GM21381 (cell line): ENCODE measurements around the gene CDK5RAP2.
"Not testable (repeated sequence)": the region's sequence is repeated elsewhere in the genome, so short reads cannot be mapped to it uniquely, and the experiment has no call there.

Experiments
- ATAC-seq: cut with Tn5 transposase; IDR thresholded peaks from one replicate; pipeline ENCODE4 v1.9.1; 2021; ENCODE audit warnings: mild to moderate bottlenecking, moderate library complexity; ENCODE audit not compliant: unreplicated experiment

CDK5RAP2 gene

GRCh38 chr9:120580051-120580896 is at the start of gene CDK5RAP2:
Gene CDK5RAP2, minus strand, starts transcription at chr9:120580167. Its CDS starts 189 bp downstream, at chr9:120579978.
- peak; percentile 92 for ATAC-seq

- not testable (repeated sequence) for ATAC-seq
These were observed 49.0 kb upstream of the CDK5RAP2 start for GRCh38 chr9:120628925-120629497.

GRCh38 chr9:120628207-120628924 is 48.4 kb upstream of the CDK5RAP2 start:
- no peak for ATAC-seq

DNA sequence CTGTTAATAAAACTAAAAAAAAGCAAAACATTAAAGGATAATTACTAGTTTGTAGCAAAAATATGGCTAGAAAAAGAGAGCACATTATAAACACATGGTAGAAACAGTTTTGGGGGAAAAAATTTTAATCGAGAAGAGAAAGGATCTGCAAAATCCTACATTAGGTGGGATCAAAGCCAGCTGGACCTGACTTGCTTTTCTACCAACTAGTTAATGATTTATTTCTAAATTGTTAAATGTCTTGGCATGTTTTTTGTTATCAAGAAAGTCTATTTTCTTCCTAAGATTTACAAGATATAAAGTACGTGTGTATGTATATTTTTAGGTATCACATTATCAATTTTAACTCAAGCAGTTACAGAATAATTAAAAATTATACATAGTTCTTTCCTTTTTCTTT is 47.1 kb upstream of the CDK5RAP2 start:
- ATAC-seq: no peak

DNA sequence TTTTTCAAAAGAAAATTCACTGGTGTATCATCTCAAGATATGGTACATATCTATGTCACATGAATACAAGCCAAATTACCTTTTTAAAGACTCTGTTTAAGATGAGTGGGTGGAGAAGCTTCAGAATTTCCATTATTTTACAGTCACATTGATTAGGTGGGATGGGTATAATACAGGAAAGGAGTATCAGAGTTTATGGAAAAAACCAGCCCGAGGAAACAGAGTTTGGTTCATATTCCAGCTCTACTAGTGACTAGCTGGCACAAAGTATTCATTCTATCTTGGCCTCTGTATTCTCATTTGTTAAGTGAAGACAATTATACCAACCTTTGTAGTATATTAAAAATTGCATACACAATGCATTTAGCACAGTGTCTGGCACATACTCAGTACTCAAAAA is 46.5 kb upstream of the CDK5RAP2 start:
- no peak for ATAC-seq

GRCh38 chr9:120625222-120625621 is 45.3 kb upstream of the CDK5RAP2 start:
- no peak for ATAC-seq

DNA sequence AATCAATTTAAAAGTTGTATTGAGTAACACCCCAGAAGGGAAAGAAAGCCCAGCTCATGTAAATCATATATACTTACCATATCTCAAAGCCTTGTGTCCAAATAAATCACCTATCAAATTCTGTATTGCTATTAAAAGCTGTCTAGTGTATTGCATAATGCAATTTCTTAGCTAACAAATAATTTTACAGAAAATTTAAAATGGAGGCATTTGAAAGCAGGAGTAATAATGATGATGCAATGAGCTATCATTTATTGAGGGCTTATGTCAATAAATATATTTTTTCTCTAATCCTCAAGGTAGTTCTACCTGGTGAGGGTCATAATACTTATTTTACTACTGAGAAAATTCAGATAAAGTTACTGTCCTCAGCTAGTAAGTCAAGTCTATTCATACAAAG is 42.8 kb upstream of the CDK5RAP2 start:
- no peak for ATAC-seq

- ATAC-seq: no peak
These were observed 42.0 kb upstream of the CDK5RAP2 start for GRCh38 chr9:120621941-120622340.

DNA sequence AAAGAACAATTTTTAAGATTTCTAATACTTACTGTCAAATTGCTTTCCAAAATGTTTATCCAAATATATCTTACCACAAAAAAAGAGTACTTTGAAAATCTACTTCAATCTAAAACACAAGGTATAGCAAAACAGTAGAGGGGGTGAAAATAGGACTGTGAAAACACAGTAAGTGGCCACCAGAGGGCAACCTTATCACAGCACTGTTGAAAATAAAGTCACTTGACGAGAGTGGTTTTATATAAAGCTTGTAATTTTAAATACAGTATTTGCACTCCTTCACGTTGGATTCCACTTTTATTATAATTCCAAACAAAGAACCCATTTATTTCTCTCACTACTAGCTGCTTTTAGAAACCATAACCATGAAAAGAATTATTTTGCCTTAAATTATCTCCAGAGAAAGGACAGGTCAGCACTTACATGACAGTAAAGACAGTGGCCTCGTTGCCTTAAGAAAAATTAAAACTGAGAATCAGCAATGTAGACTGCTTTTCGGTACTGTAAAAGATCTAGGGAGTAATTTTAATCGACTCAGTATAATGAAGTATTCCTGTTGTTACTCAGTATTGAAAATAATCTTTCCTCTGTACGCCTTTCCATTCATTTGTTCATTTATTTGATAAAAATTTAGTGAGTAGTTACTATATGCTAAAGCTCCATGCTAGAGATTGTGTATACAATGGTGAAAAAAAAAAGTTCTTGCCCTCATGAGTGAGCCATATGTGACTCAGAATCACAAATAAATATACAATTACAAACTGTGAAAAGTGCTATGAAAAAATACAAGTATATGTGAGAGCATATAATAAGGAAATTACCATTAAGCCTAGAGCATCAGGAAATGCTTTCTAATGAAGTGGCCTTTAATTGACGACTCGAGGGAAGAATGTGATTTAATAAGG is 40.0 kb upstream of the CDK5RAP2 start:
- no peak for ATAC-seq

DNA sequence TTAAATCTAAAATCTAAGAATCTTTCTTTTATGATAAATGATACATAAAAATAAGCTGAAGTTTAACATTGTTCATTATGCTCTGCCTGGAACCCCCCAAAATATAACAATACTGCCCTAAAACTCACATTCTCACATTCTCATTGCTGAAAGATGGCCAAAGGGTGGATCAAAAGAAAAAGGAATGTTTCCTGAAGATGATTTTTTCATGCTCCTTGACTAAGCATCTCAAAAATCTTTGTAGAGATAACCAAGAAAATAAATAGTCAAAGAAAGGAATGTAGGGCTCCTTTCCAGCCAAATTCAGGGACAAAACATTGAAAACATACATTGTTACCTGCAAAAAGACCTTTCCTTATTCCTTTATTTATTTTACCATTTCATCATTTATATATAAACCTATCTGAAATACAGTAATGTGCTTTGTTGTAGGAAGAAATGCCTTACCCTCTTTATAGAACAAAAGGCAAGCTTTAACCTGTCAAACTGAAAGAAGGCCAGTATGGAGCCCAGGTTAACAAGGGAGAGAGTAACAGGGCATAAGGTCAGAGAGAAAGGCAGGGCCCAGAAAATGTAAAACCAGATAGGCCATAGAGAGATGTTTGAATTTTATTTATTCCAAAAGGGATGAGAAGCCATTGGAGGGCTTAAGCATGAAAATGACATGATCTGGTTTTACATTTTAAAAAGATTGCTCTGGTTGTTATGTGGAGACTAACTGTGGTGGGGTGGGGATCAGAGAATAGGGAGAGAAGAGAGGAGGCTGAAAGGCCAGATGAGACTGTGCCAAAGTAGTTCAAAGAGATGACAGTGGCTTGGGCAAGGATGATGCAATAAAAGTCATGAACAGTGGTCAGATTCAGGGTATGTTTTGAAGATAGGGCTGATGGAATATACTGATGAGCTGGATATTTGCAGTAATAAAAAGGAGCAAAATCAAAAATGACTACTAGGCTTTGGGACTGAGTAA is 37.3 kb upstream of the CDK5RAP2 start:
- no peak for ATAC-seq

DNA sequence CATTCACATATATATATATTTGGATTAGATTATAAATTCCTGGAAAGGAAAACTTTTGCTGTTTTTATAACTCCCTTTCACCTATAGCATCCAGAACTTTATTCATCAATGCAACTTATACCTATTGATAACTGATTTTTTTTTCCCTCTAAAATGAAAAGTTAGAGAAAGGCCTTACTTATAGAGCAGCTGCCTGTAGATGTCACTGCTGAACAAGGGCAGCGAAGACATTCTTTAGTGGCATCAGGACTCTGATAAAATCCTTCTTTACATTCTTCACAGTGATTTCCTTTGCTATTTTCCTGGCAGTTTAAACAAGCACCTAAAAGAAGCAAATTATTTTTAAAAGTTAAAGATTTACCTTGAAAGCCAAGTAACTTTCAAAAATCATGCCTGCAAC is 32.3 kb upstream of the CDK5RAP2 start:
- no peak for ATAC-seq

DNA sequence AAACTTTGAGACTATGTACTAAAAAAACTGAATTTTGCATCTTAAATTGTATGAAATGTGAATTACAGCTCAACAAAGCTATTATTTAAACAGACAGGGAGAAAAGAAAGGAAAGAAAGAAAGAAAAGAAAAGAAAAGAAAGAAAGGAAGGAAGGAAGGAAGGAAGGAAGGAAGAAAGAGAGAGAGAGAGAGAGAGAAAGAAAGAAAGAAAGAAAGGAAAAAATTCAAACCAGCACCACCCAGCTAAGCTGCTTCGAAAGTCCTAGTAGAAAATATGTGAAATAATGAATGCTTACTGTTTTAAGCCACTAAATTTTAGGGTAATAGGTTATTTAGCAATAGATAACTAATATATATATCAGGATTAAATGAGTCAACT is 31.7 kb upstream of the CDK5RAP2 start:
- no peak for ATAC-seq

DNA sequence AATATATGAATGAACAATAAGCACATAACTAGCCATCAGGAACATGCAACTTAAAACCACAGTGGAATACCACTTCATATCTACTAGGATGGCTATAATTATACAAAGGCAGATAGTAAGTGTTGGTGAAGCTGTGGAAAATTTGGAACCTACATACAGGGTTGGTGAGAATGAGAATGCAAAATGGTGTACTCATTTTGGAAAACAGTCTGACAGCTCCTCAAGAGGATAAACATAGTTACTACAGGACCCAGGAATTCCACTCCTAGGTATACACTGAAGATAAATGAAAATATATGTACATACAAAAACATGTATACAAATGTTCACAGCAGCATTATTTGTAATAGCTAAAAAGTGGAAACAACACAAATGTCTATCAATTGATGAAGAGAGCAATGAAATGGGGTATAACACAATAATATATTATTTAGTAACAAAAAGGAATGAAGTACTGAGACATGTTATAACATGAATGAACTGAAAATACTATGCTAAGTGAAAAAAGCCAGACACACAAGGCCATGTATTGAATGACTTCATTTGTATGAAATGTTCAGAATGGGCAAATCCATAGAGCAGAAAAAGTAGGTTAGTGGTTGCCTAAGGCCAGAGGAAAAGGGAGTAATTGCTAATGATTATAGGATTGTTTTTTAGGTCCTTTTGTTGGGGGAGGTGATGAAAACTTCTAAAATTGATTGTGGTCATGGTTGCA is 31.2 kb upstream of the CDK5RAP2 start:
- no peak for ATAC-seq

- ATAC-seq: no peak
These were observed 29.7 kb upstream of the CDK5RAP2 start for GRCh38 chr9:120609636-120610035.

- no peak for ATAC-seq
These were observed 28.5 kb upstream of the CDK5RAP2 start for GRCh38 chr9:120608421-120608820.

DNA sequence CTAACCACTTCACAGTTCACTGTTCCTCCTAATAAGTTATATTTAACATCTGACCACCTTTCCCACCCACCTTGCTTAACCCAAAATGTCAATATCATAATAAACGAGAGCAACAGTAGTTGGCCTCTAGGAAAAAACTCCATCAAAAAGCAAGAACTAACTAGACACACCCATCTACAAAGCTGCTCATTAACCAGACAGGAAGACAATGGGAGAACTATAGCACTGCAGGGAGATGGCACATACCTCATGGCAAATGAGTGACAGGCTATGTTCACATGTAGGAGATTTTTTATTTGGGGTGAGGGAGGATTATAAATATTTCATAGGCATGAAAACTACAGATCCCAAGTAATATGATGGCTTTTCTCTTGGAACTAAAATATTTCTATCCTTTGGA is 23.6 kb upstream of the CDK5RAP2 start:
- no peak for ATAC-seq

- ATAC-seq: no peak
These were observed 23.0 kb upstream of the CDK5RAP2 start for GRCh38 chr9:120603010-120603409.

DNA sequence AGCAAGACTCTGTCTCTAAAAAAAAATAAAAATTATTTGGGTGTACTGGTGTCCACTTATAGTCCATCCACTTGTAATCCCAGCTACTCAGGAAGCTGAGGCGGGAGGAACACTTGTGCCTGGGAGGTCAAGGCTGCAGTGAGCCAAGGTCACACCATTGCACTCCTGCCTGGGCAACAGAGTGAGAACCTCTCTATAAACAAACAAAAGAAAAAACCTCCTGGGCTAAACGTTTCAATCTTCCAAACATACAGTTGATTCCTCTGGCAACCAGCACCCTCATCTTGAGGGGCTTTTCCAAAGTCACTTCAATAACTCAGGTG is 13.9 kb upstream of the CDK5RAP2 start:
- ATAC-seq: no peak

- ATAC-seq: no peak
These were observed 13.4 kb upstream of the CDK5RAP2 start for GRCh38 chr9:120593250-120593954.
